ENCODE measurements around the gene IL37.

DNA sequence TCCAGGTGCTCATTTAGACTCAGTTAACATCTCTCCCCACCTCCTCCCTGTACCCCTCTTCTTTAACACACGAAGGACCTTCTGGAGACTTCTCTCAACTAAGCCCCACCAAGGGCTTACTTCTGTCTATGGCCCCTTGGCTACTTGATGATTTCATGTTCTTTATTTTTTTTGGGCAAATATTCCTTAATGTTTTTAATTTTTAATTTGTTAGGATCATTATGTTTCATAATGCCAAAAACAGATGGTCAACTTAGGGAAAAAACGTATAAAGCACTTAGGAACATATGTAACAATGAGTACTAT is 25.9 kb downstream of the IL37 start:
- TF ChIP-seq, protein P1, sequence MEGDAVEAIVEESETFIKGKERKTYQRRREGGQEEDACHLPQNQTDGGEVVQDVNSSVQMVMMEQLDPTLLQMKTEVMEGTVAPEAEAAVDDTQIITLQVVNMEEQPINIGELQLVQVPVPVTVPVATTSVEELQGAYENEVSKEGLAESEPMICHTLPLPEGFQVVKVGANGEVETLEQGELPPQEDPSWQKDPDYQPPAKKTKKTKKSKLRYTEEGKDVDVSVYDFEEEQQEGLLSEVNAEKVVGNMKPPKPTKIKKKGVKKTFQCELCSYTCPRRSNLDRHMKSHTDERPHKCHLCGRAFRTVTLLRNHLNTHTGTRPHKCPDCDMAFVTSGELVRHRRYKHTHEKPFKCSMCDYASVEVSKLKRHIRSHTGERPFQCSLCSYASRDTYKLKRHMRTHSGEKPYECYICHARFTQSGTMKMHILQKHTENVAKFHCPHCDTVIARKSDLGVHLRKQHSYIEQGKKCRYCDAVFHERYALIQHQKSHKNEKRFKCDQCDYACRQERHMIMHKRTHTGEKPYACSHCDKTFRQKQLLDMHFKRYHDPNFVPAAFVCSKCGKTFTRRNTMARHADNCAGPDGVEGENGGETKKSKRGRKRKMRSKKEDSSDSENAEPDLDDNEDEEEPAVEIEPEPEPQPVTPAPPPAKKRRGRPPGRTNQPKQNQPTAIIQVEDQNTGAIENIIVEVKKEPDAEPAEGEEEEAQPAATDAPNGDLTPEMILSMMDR (IDR thresholded peaks at IDR 0.05): no peak
- TF ChIP-seq POLR2A (IDR thresholded peaks at IDR 0.05) (no peak), EP300 (IDR thresholded peaks at IDR 0.05) (no peak)
